Measurements from ENCODE around the gene PTH.

The PTH gene

GRCh38 chr11:13495929-13496328 lies at the start of gene PTH:
PTH (minus strand) TSS chr11:13495997; CDS start chr11:13492855, 3,142 bp downstream.
- TF ChIP-seq CTCF (IDR thresholded peaks at IDR 0.05; ENCODE audit: extremely low read depth, insufficient read depth, missing control alignments): no peak
- in situ Hi-C loops (cut with MboI; ENCODE audit: low pct_unique_long_range_greater_than_20kb, low sequenced_read_pairs, unreplicated experiment): no loop called here
- DNase-seq (ENCODE audit: low spot score): no peak

DNA sequence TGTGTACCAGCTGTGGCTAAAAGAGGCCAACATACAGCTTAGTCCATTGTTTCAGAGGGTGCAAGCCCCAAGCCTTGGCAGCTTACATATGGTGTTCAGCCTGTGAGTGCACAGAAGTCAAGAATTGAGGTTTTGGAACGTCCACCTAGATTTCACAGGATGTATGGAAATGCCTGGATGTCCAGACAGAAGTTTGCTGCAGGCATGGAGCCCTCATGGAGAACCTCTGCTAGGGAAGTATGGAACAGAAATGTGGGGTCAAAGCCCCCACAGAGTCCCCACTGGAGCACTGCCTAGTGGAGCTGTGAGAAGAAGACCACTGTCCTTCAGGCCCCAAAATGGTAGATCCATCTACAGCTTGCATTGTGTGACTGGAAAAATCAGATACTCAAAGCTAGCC lies 42.2 kb upstream of the PTH start:
- in situ Hi-C loops (cut with MboI; ENCODE audit: low pct_unique_long_range_greater_than_20kb, low sequenced_read_pairs, unreplicated experiment): no loop called here

GRCh38 chr11:13535819-13536218 lies 40.0 kb upstream of the PTH start:
- TF ChIP-seq CTCF (IDR thresholded peaks at IDR 0.05; ENCODE audit: extremely low read depth, insufficient read depth, missing control alignments): no peak
- in situ Hi-C loops (cut with MboI; ENCODE audit: low pct_unique_long_range_greater_than_20kb, low sequenced_read_pairs, unreplicated experiment): no loop called here
- no peak for DNase-seq (ENCODE audit: low spot score)

More for the DNA sequence above, 42.2 kb upstream of the PTH start:
- DNase-seq (ENCODE audit: low spot score): no peak
- TF ChIP-seq CTCF (IDR thresholded peaks at IDR 0.05; ENCODE audit: extremely low read depth, insufficient read depth, missing control alignments): no peak

- TF ChIP-seq CTCF (IDR thresholded peaks at IDR 0.05; ENCODE audit: extremely low read depth, insufficient read depth, missing control alignments): no peak
- DNase-seq (ENCODE audit: low spot score): no peak
- in situ Hi-C loops (cut with MboI; ENCODE audit: low pct_unique_long_range_greater_than_20kb, low sequenced_read_pairs, unreplicated experiment): no loop called here
Observed at GRCh38 chr11:13534358-13534757, 38.6 kb upstream of the PTH start.

DNA sequence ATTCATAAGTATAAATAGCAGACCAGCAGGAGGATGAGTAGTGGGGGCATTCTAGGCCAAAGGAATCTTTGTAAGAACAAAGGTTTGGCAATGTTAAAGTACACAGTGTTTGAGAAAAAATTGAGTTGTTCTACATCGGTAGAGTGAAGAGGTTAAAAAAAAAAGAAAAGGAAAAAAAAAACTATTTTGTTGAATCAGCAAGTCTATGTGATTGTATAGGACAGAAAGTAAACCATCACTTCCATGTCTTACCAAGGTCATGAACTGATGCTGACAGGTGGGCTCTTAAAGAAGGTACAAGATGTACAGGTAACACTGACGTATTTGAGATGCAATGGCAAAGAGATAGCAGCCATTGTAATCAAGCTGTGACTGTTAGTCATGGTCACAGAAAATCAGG lies 29.5 kb upstream of the PTH start:
- no peak for DNase-seq (ENCODE audit: low spot score)
- TF ChIP-seq CTCF (IDR thresholded peaks at IDR 0.05; ENCODE audit: extremely low read depth, insufficient read depth, missing control alignments): no peak
- in situ Hi-C loops (cut with MboI; ENCODE audit: low pct_unique_long_range_greater_than_20kb, low sequenced_read_pairs, unreplicated experiment): no loop called here

DNA sequence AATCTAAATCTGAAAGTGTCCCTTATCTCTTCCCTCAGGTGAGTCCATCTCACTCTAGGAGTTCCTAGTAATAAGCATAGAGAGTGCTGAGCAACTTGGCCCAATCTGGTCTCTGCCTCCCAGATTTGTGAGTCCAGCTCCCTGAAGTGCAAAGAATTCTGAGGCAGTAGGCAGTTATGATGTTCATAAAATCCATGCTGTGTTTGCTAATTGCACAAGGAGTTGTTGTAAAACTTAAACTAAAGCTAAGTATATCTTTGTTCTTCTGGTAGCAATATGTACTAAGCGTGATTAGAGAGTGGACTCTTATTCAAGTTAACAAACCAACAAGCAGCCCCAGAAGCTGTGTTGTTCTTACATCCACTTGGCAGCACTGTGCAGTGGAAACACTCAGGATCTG lies 7.6 kb upstream of the PTH start:
- no peak for TF ChIP-seq CTCF (IDR thresholded peaks at IDR 0.05; ENCODE audit: extremely low read depth, insufficient read depth, missing control alignments)
- no peak for DNase-seq (ENCODE audit: low spot score)
- in situ Hi-C loops (cut with MboI; ENCODE audit: low pct_unique_long_range_greater_than_20kb, low sequenced_read_pairs, unreplicated experiment): no loop called here

DNA sequence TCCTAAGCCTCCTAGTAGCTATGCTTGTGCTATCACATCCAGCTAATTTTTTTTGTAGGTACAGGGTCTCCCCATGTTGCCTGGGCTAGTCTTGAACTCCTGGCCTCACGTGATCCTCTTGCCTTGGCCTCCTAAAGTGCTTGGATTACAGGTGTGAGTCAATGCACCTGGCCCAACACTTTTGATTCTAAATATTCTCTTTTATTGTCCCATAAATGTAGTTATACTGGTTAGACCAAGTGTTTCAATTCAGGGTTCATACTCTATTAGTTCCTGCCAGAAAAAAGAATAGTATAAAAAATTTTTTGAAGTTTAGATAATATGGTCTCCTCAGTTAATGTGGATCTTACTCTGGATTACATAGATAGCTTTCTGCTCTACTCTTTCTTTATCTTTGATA lies 6.7 kb upstream of the PTH start:
- in situ Hi-C loops (cut with MboI; ENCODE audit: low pct_unique_long_range_greater_than_20kb, low sequenced_read_pairs, unreplicated experiment): no loop called here
- no peak for TF ChIP-seq CTCF (IDR thresholded peaks at IDR 0.05; ENCODE audit: extremely low read depth, insufficient read depth, missing control alignments)
- no peak for DNase-seq (ENCODE audit: low spot score)
